GM23338 (cell line): Measurements from ENCODE around the gene SLC23A1. TPM values are rescaled to one million over a fixed set of nuclear protein-coding genes. Genes with fewer than 3 reads are reported as not detected.

Experiments used
- ATAC-seq: fragments of 200-7000 bp; cut with Tn5 transposase; 3 replicates; pipeline ENCODE4 v1.9.1; 2020
- DNase-seq: peaks from one replicate; pipeline ENCODE4 v3.0.0-alpha.2; 2015; ENCODE audit warnings: low spot score
- H2AFZ ChIP-seq: fragments of 200-600 bp; sonication (generic); 2 replicates; pipeline ENCODE4 v1.8.0; 2016; ENCODE audit warnings: antibody characterized with exemption, mild to moderate bottlenecking, moderate library complexity
- H3F3A ChIP-seq: fragments of 200-600 bp; sonication (generic); replicated peaks from 2 replicates; pipeline ENCODE4 v1.8.0; 2017; ENCODE audit warnings: antibody characterized with exemption, mixed run types, low read depth
- H3K27ac ChIP-seq: fragments of 200-600 bp; sonication (generic); 2 replicates; pipeline ENCODE4 v1.6.1; 2016; ENCODE audit warnings: low read depth
- H3K27me3 ChIP-seq: fragments of 200-600 bp; sonication (generic); 2 replicates; pipeline ENCODE4 v1.8.0; 2016; ENCODE audit warnings: mild to moderate bottlenecking, mixed run types, moderate library complexity; ENCODE audit not compliant: insufficient read depth
- H3K36me3 ChIP-seq: fragments of 200-600 bp; sonication (generic); 2 replicates; pipeline ENCODE4 v1.8.0; 2016; ENCODE audit warnings: mild to moderate bottlenecking; ENCODE audit not compliant: insufficient read depth
- H3K4me1 ChIP-seq: fragments of 200-600 bp; sonication (generic); 2 replicates; pipeline ENCODE4 v1.8.0; 2016; ENCODE audit warnings: mild to moderate bottlenecking, moderate library complexity; ENCODE audit not compliant: insufficient read depth
- H3K4me2 ChIP-seq: fragments of 200-600 bp; sonication (generic); 2 replicates; pipeline ENCODE4 v1.7.1; 2017; ENCODE audit warnings: mixed run types
- H3K4me3 ChIP-seq: fragments of 200-600 bp; sonication (generic); 2 replicates; pipeline ENCODE4 v1.6.1; 2016; ENCODE audit warnings: mixed run types
- H3K79me2 ChIP-seq: fragments of 200-600 bp; sonication (generic); replicated peaks from 2 replicates; pipeline ENCODE4 v1.8.0; 2017; ENCODE audit warnings: mild to moderate bottlenecking; ENCODE audit not compliant: insufficient read depth
- H3K9me2 ChIP-seq: fragments of 200-600 bp; sonication (generic); 2 replicates; pipeline ENCODE4 v1.8.0; 2017; ENCODE audit not compliant: insufficient read depth
- H4K20me1 ChIP-seq: fragments of 200-600 bp; sonication (generic); replicated peaks from 2 replicates; pipeline ENCODE4 v1.8.0; 2017; ENCODE audit warnings: mild to moderate bottlenecking; ENCODE audit not compliant: insufficient read depth
- H3K27ac Mint-ChIP-seq: 2 replicates; pipeline ENCODE4 v1.8.0; 2020; ENCODE audit warnings: inconsistent platforms, mild to moderate bottlenecking, moderate library complexity, mixed read lengths
- H3K27me3 Mint-ChIP-seq: 3 replicates; pipeline ENCODE4 v1.8.0; 2022; ENCODE audit warnings: low read depth, mild to moderate bottlenecking, moderate library complexity, mixed read lengths, inconsistent platforms; ENCODE audit not compliant: insufficient read depth, poor library complexity
- H3K36me3 Mint-ChIP-seq: 3 replicates; pipeline ENCODE4 v1.8.0; 2021; ENCODE audit warnings: low read depth, mild to moderate bottlenecking, inconsistent platforms, moderate library complexity, mixed read lengths
- H3K4me1 Mint-ChIP-seq: 3 replicates; pipeline ENCODE4 v1.8.0; 2020; ENCODE audit warnings: mild to moderate bottlenecking, inconsistent platforms, mixed read lengths
- H3K4me3 Mint-ChIP-seq: 3 replicates; pipeline ENCODE4 v1.8.0; 2021; ENCODE audit warnings: moderate library complexity, mild to moderate bottlenecking, inconsistent platforms, mixed read lengths
- H3K9me3 Mint-ChIP-seq: 3 replicates; pipeline ENCODE4 v1.8.0; 2020; ENCODE audit warnings: moderate library complexity, mild to moderate bottlenecking, inconsistent platforms, mixed read lengths
- JUNB ChIP-seq: IDR thresholded peaks from one replicate; pipeline ENCODE4 v1.6.1; 2016; ENCODE audit warnings: antibody characterized with exemption; ENCODE audit not compliant: unreplicated experiment
- NANOG ChIP-seq: IDR thresholded peaks from 2 replicates; pipeline ENCODE4 v1.6.1; 2016; ENCODE audit warnings: antibody characterized with exemption, borderline replicate concordance
- POLR2AphosphoS5 ChIP-seq: IDR thresholded peaks from 2 replicates; pipeline ENCODE4 v1.6.1; 2016; ENCODE audit warnings: antibody characterized with exemption, low read depth
- STAT1 ChIP-seq: IDR thresholded peaks from one replicate; pipeline ENCODE4 v1.6.1; 2016; ENCODE audit warnings: antibody characterized with exemption; ENCODE audit not compliant: unreplicated experiment
- polyA plus RNA-seq: library from polyadenylated mRNA; unstranded; fragments of >200 nt; fragmentation: Nextera tagmentation; extraction: Ambion mirVana; gene quantifications from 2 replicates; pipeline ENCODE4 v1.2.1, GENCODE V29; 2016
- total RNA-seq: library from RNA; depleted of rRNA; stranded (reverse); fragments of >200 nt; shearing (Covaris generic); gene quantifications from 2 replicates; pipeline ENCODE4 v1.2.3, GENCODE V29; 2014
- TF ChIP-seq, protein P1 (sequence below), 2 experiments: fragments of 200-600 bp in 1 of 2; sonication (generic) in 1 of 2; conservative IDR thresholded peaks; 2 replicates each; pipeline versions ENCODE4 v1.5.1 to v1.6.1; 2016 to 2017; ENCODE audit warnings: antibody characterized with exemption in 2 of 2, low read depth in 2 of 2, mild to moderate bottlenecking in 2 of 2, moderate library complexity in 1 of 2
- TF ChIP-seq, protein P2 (sequence below): IDR thresholded peaks from one replicate; pipeline ENCODE4 v1.6.1; 2018; ENCODE audit warnings: antibody characterized with exemption; ENCODE audit not compliant: unreplicated experiment

SLC23A1 gene
- total and polyA plus RNA-seq, 2 experiments from 2014 or later = 0.29 TPM; not detected in 1

DNA sequence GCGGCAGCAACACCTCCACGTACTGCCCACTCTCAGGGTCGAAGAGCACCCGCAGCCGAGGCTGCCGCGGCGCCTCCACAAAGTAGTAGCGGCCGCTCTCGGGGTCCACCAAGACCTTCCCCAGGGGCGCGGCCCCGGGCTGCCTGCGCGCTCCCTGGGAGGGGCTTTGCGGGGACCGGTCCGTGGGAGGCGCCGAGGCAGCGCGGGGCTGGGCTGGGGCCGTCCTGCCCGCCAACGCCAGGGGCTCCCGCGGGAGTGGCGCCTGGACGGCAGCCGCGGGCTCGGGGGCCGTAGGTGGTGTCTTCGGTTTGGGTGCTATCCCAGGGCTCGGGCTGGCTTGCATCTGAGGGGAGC lies 9.2 kb upstream of the SLC23A1 start (continued):
- TF ChIP-seq, protein P1, sequence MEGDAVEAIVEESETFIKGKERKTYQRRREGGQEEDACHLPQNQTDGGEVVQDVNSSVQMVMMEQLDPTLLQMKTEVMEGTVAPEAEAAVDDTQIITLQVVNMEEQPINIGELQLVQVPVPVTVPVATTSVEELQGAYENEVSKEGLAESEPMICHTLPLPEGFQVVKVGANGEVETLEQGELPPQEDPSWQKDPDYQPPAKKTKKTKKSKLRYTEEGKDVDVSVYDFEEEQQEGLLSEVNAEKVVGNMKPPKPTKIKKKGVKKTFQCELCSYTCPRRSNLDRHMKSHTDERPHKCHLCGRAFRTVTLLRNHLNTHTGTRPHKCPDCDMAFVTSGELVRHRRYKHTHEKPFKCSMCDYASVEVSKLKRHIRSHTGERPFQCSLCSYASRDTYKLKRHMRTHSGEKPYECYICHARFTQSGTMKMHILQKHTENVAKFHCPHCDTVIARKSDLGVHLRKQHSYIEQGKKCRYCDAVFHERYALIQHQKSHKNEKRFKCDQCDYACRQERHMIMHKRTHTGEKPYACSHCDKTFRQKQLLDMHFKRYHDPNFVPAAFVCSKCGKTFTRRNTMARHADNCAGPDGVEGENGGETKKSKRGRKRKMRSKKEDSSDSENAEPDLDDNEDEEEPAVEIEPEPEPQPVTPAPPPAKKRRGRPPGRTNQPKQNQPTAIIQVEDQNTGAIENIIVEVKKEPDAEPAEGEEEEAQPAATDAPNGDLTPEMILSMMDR (conservative IDR thresholded peaks at IDR 0.05; ENCODE audit: low read depth in 2 of 2) = no peak
- TF ChIP-seq, protein P2, sequence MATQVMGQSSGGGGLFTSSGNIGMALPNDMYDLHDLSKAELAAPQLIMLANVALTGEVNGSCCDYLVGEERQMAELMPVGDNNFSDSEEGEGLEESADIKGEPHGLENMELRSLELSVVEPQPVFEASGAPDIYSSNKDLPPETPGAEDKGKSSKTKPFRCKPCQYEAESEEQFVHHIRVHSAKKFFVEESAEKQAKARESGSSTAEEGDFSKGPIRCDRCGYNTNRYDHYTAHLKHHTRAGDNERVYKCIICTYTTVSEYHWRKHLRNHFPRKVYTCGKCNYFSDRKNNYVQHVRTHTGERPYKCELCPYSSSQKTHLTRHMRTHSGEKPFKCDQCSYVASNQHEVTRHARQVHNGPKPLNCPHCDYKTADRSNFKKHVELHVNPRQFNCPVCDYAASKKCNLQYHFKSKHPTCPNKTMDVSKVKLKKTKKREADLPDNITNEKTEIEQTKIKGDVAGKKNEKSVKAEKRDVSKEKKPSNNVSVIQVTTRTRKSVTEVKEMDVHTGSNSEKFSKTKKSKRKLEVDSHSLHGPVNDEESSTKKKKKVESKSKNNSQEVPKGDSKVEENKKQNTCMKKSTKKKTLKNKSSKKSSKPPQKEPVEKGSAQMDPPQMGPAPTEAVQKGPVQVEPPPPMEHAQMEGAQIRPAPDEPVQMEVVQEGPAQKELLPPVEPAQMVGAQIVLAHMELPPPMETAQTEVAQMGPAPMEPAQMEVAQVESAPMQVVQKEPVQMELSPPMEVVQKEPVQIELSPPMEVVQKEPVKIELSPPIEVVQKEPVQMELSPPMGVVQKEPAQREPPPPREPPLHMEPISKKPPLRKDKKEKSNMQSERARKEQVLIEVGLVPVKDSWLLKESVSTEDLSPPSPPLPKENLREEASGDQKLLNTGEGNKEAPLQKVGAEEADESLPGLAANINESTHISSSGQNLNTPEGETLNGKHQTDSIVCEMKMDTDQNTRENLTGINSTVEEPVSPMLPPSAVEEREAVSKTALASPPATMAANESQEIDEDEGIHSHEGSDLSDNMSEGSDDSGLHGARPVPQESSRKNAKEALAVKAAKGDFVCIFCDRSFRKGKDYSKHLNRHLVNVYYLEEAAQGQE = no peak

DNA sequence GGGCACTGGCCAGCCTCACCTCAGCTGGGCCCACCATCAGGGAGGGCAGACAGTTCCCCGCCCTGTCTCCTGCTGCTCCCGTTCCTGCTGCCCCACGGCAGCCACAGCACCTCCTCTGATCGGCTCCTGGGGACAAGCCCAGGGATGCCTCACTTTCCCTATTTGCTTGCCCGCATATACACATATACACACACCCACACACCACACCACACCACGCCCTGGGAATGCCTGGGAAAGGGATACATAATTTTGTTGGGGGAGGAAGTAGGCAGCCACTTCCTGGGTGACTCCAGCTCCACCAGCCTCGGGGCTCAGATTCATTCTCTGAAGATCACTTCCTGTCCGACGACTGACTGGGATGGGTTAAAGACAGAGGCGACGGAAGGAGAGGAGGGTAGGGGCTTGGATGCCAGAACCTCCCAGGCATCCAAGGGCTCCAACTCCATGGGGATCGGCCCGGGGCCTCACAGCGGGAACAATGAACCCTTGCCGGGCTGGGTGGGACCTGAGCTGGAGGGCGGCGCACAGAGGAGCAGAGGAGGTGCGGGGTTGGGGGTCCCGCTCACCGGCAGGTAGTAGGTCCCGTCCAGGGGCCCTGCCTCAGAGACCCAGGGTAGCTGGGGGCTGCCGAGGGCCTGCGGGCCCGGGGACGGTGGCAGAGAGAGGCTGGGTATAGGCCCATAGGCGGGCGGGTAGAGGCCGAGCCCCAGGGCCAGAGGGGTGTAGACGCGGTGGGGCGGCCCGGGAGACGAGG lies 8.7 kb upstream of the SLC23A1 start:
- peaks cover 56% of the 10 kb centered on the region for H3K27me3 Mint-ChIP-seq
- ATAC-seq = peak; percentile 3
- H3K4me2 ChIP-seq = peak overlapping the region; percentile 96
- TF ChIP-seq, protein P2 = no peak
- TF ChIP-seq NANOG = no peak
- TF ChIP-seq POLR2AphosphoS5 = no peak
- TF ChIP-seq JUNB = no peak
- TF ChIP-seq STAT1 = no peak
- TF ChIP-seq, protein P1 (conservative IDR thresholded peaks at IDR 0.05; ENCODE audit: low read depth in 2 of 2) = no peak

More for the DNA sequence above, 8.7 kb upstream of the SLC23A1 start:
- Mint-ChIP-seq H3K4me3 (peak overlapping the region; percentile 62), H3K27ac (0 out of 2 replicates have a peak overlapping the region, but pooled peaks have one; percentile 30), H3K9me3 (no peaks in the 10 kb centered on the region), H3K4me1 (peaks cover 39% of the 10 kb centered on the region), H3K36me3 (no peaks in the 10 kb centered on the region; the same call in 2 of the 3 replicates)
- Histone ChIP-seq H3F3A (peaks cover 25% of the 10 kb centered on the region), H3K36me3 (no peaks in the 10 kb centered on the region), H2AFZ (peak overlapping the region; percentile 98), H3K27me3 (peaks cover 44% of the 10 kb centered on the region), H3K4me3 (peak overlapping the region; percentile 81), H3K79me2 (no peaks in the 10 kb centered on the region), H3K27ac (no peak overlapping the region), H4K20me1 (no peaks in the 10 kb centered on the region), H3K4me1 (peaks cover 16% of the 10 kb centered on the region), H3K9me2 (no peaks in the 10 kb centered on the region)
- DNase-seq = peak; percentile 59
